H1 (cell line): Measurements from ENCODE around the gene VENTX. TPM values are rescaled to one million over a fixed set of nuclear protein-coding genes. Genes with fewer than 3 reads are reported as not detected.

ENCODE experiments used
- BCL11A ChIP-seq, 2 experiments: IDR thresholded peaks; one replicate each; pipeline ENCODE4 v1.6.1; 2011; ENCODE audit warnings: low read depth in 2 of 2, low read length in 2 of 2, mild to moderate bottlenecking in 2 of 2
- EZH2 ChIP-seq: fragments of 200-600 bp; sonication (generic); IDR thresholded peaks from 2 replicates; pipeline ENCODE4 v1.7.1; 2012; ENCODE audit warnings: low read depth, mild to moderate bottlenecking, moderate library complexity, low read length, inconsistent platforms; ENCODE audit not compliant: severe bottlenecking
- PHF8 ChIP-seq: fragments of 200-600 bp; sonication (generic); conservative IDR thresholded peaks from 2 replicates; pipeline ENCODE4 v1.7.1; 2012; ENCODE audit warnings: low read depth, mild to moderate bottlenecking, inconsistent platforms, low read length, moderate library complexity
- POU5F1 ChIP-seq: IDR thresholded peaks from 2 replicates; pipeline ENCODE4 v1.6.1; 2011; ENCODE audit warnings: low read depth, mild to moderate bottlenecking, low read length, moderate library complexity
- SP2 ChIP-seq: IDR thresholded peaks from 2 replicates; pipeline ENCODE4 v1.6.1; 2012; ENCODE audit warnings: mild to moderate bottlenecking, low read length, inconsistent platforms
- SRF ChIP-seq: IDR thresholded peaks from 2 replicates; pipeline ENCODE4 v1.6.1; 2011; ENCODE audit warnings: mild to moderate bottlenecking, low read depth, low read length, moderate library complexity
- polyA plus RNA-seq, 7 experiments: library from polyadenylated mRNA; depleted of rRNA in 3 of 7; stranded (reverse) in 5 of 7; unstranded in 2 of 7; fragments of >200 nt in 5 of 7; fragments of 200-250 nt in 2 of 7; gene quantifications; 1 replicate in 5 of 7; 2 replicates in 1 of 7; 4 replicates in 1 of 7; pipeline versions ENCODE4 v1.2.1 to v1.2.3, GENCODE V29; 2011 to 2013; ENCODE audit warnings: missing spikeins in 2 of 7, mixed read lengths in 2 of 7
- total RNA-seq: library from RNA; stranded (reverse); fragmentation: NEBNext Ultra II Directional; extraction: Animal tissue kit (Norgen Biotek cat#: 25700); gene quantifications from 2 replicates; pipeline ENCODE4 v1.2.1, GENCODE V29; 2021
- TF ChIP-seq, protein P1 (sequence below): IDR thresholded peaks from 2 replicates; pipeline ENCODE4 v1.6.1; 2011; ENCODE audit warnings: low read length, improper control_type of control experiment
- TF ChIP-seq, protein P2 (sequence below): IDR thresholded peaks from 2 replicates; pipeline ENCODE4 v1.6.1; 2011; ENCODE audit warnings: low read depth, mild to moderate bottlenecking, low read length; ENCODE audit not compliant: insufficient read depth

VENTX gene
- total and polyA plus RNA-seq, 2 of the 8 experiments (the other 6 are each of a cell fraction or from before 2014, with no cell fraction given): 5.6 TPM

DNA sequence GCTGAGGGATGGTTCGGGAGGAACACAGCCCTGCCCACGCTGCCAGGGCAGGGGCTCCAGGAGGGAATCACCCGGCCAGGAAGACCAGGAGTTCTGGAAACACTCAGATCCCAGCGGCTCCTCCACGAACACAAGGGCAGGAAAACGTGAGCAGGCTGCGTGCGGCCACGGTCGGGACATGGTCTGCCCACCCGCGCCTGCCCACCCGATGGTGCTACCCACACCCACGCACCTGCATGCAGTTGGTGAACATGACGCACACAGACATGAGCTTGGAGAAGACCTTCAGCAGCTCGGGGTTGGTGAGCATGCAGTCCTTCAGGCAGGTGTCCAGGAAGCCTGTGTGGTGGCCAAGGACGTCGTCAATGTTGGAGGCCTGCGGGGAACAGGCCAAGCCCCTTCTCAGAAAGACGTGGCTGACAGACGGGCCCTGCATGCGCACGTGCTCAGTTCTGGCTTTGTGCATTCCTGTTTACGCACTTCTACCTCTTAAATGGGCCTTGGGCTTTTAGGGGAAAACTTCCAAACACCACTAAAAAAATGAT lies 45.3 kb downstream of the VENTX start (continued):
- no peak for TF ChIP-seq SRF
- no peak for TF ChIP-seq POU5F1
- TF ChIP-seq PHF8: no peak
- TF ChIP-seq, protein P1, sequence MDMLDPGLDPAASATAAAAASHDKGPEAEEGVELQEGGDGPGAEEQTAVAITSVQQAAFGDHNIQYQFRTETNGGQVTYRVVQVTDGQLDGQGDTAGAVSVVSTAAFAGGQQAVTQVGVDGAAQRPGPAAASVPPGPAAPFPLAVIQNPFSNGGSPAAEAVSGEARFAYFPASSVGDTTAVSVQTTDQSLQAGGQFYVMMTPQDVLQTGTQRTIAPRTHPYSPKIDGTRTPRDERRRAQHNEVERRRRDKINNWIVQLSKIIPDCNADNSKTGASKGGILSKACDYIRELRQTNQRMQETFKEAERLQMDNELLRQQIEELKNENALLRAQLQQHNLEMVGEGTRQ: no peak
- no peak for TF ChIP-seq SP2
- TF ChIP-seq EZH2: no peak
- TF ChIP-seq, protein P2, sequence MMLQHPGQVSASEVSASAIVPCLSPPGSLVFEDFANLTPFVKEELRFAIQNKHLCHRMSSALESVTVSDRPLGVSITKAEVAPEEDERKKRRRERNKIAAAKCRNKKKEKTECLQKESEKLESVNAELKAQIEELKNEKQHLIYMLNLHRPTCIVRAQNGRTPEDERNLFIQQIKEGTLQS: no peak
- TF ChIP-seq BCL11A (IDR thresholded peaks at IDR 0.05; ENCODE audit: low read depth in 2 of 2, low read length in 2 of 2): no peak
